CD14-positive monocyte (primary cell): Measurements from ENCODE around the gene CABP2. TPM values are rescaled to one million over a fixed set of nuclear protein-coding genes. Genes with fewer than 3 reads are reported as not detected.

Experiments
- DNase-seq, 3 donors: peaks; one replicate each; pipeline ENCODE4 v3.0.0-alpha.2; 2011 to 2022
- H2AFZ ChIP-seq: 2 replicates; pipeline ENCODE4 v1.6.0; 2012; ENCODE audit warnings: mild to moderate bottlenecking, low read depth, low read length, inconsistent platforms; ENCODE audit not compliant: insufficient read depth, poor library complexity, severe bottlenecking
- H3K27ac ChIP-seq, 2 donors: 1 replicate in 1 of 2; 2 replicates in 1 of 2; pipeline ENCODE4 v1.5.1; 2012 to 2013; ENCODE audit warnings: low read length in 2 of 2, control low read depth in 1 of 2, inconsistent platforms in 1 of 2, low read depth in 1 of 2, mild to moderate bottlenecking in 1 of 2
- H3K27me3 ChIP-seq, 2 donors: one replicate each; pipeline versions ENCODE4 v1.6.0 to v1.6.1; 2011 to 2013; ENCODE audit warnings: low read length in 2 of 2; ENCODE audit not compliant: control insufficient read depth in 2 of 2, insufficient read depth in 2 of 2
- H3K36me3 ChIP-seq, 2 donors: replicated peaks in 1 of 2; 1 replicate in 1 of 2; 2 replicates in 1 of 2; pipeline versions ENCODE4 v1.5.1 to v1.6.1; 2012 to 2013; ENCODE audit warnings: low read length in 2 of 2, control low read depth in 1 of 2, inconsistent platforms in 1 of 2, mild to moderate bottlenecking in 1 of 2; ENCODE audit not compliant: insufficient read depth in 2 of 2, control insufficient read depth in 1 of 2
- H3K4me1 ChIP-seq, 2 donors: 1 replicate in 1 of 2; 2 replicates in 1 of 2; pipeline versions ENCODE4 v1.5.1 to v1.6.1; 2012 to 2013; ENCODE audit warnings: low read length in 2 of 2, control low read depth in 1 of 2, inconsistent platforms in 1 of 2, mild to moderate bottlenecking in 1 of 2, moderate library complexity in 1 of 2; ENCODE audit not compliant: insufficient read depth in 2 of 2, control insufficient read depth in 1 of 2
- H3K4me2 ChIP-seq: replicated peaks from 2 replicates; pipeline ENCODE3; 2012; ENCODE audit warnings: low read length, moderate library complexity, mild to moderate bottlenecking; ENCODE audit not compliant: poor library complexity, severe bottlenecking; ENCODE audit errors: extremely low read depth
- H3K4me3 ChIP-seq, 3 experiments: fragments of 200-600 bp in 1 of 3; sonication (generic) in 1 of 3; replicated peaks in 1 of 3; 1 replicate in 2 of 3; 2 replicates in 1 of 3; pipeline ENCODE4 v1.5.1; 2011 to 2013; ENCODE audit warnings: low read length in 3 of 3, mild to moderate bottlenecking in 3 of 3, control low read depth in 2 of 3, low read depth in 2 of 3, inconsistent platforms in 1 of 3, moderate library complexity in 1 of 3
- H3K79me2 ChIP-seq: 2 replicates; pipeline ENCODE4 v1.6.0; 2012; ENCODE audit warnings: mild to moderate bottlenecking, control low read depth, inconsistent platforms, low read length, moderate library complexity; ENCODE audit not compliant: insufficient read depth
- H3K9ac ChIP-seq: 2 replicates; pipeline ENCODE4 v1.6.0; 2017; ENCODE audit warnings: low read length, mild to moderate bottlenecking; ENCODE audit not compliant: insufficient read depth, poor library complexity, severe bottlenecking
- H3K9me3 ChIP-seq, 2 donors: replicated peaks in 1 of 2; 1 replicate in 1 of 2; 2 replicates in 1 of 2; pipeline versions ENCODE4 v1.5.1 to v1.6.1; 2012 to 2013; ENCODE audit warnings: low read length in 2 of 2, control low read depth in 1 of 2; ENCODE audit not compliant: control insufficient read depth in 1 of 2, insufficient read depth in 1 of 2
- H4K20me1 ChIP-seq: 2 replicates; pipeline ENCODE4 v1.6.0; 2012; ENCODE audit warnings: mild to moderate bottlenecking, low read length, control low read depth, moderate library complexity; ENCODE audit not compliant: insufficient read depth
- H3K27ac Mint-ChIP-seq, 7 donors: one replicate each; pipeline ENCODE4 v1.8.0; 2020; ENCODE audit warnings: mild to moderate bottlenecking in 7 of 7, mixed read lengths in 7 of 7, moderate library complexity in 6 of 7, inconsistent platforms in 2 of 7
- H3K27me3 Mint-ChIP-seq, 3 donors: one replicate each; pipeline ENCODE4 v1.8.0; 2021 to 2022; ENCODE audit warnings: low read depth in 3 of 3, mild to moderate bottlenecking in 3 of 3, mixed read lengths in 3 of 3, moderate library complexity in 3 of 3, inconsistent platforms in 1 of 3
- H3K36me3 Mint-ChIP-seq, 2 donors: one replicate each; pipeline ENCODE4 v1.8.0; 2020; ENCODE audit warnings: mixed read lengths in 2 of 2, inconsistent platforms in 1 of 2, mild to moderate bottlenecking in 1 of 2
- H3K4me1 Mint-ChIP-seq: one replicate; pipeline ENCODE4 v1.8.0; 2020; ENCODE audit warnings: mild to moderate bottlenecking, mixed read lengths
- H3K4me3 Mint-ChIP-seq, 2 donors: one replicate each; pipeline ENCODE4 v1.8.0; 2020; ENCODE audit warnings: mild to moderate bottlenecking in 2 of 2, mixed read lengths in 2 of 2, moderate library complexity in 1 of 2
- H3K9me3 Mint-ChIP-seq, 7 donors: one replicate each; pipeline ENCODE4 v1.8.0; 2020 to 2022; ENCODE audit warnings: mixed read lengths in 7 of 7, mild to moderate bottlenecking in 6 of 7, moderate library complexity in 6 of 7, inconsistent platforms in 2 of 7
- WGBS: methylation state at CpG from one replicate; pipeline ENCODE4 v1.1.5; 2013; ENCODE audit warnings: missing lambda C conversion rate; ENCODE audit not compliant: insufficient coverage; 5-methylcytosine and 5-hydroxymethylcytosine counted together
- intact Hi-C, 2 donors: fragments of 100-400 bp; cut with micrococcal nuclease; formaldehyde crosslinking; loops; one replicate each; pipeline versions ENCODE4 v1.15.0 to v1.15.1; 2023
- polyA plus RNA-seq, 3 donors: library from polyadenylated mRNA; depleted of rRNA in 1 of 3; unstranded in 2 of 3; stranded (reverse) in 1 of 3; fragments of 300-500 nt in 2 of 3; fragments of >200 nt in 1 of 3; fragmentation: Illumina TruSeq in 2 of 3; gene quantifications; 1 replicate in 2 of 3; 2 replicates in 1 of 3; pipeline ENCODE4 v1.2.3, GENCODE V29; 2012 to 2021
- TF ChIP-seq, protein P1 (sequence below): fragments of 200-600 bp; IDR thresholded peaks from one replicate; pipeline ENCODE4 v1.8.0; 2022; ENCODE audit warnings: antibody characterized with exemption, mild to moderate bottlenecking

The CABP2 gene
- polyA plus RNA-seq, 3 donors: not detected

- no peak overlapping the region for H3K27ac Mint-ChIP-seq
- TF ChIP-seq, protein P1, sequence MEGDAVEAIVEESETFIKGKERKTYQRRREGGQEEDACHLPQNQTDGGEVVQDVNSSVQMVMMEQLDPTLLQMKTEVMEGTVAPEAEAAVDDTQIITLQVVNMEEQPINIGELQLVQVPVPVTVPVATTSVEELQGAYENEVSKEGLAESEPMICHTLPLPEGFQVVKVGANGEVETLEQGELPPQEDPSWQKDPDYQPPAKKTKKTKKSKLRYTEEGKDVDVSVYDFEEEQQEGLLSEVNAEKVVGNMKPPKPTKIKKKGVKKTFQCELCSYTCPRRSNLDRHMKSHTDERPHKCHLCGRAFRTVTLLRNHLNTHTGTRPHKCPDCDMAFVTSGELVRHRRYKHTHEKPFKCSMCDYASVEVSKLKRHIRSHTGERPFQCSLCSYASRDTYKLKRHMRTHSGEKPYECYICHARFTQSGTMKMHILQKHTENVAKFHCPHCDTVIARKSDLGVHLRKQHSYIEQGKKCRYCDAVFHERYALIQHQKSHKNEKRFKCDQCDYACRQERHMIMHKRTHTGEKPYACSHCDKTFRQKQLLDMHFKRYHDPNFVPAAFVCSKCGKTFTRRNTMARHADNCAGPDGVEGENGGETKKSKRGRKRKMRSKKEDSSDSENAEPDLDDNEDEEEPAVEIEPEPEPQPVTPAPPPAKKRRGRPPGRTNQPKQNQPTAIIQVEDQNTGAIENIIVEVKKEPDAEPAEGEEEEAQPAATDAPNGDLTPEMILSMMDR: no peak
These were observed 22.0 kb upstream of the CABP2 start for GRCh38 chr11:67545280-67545679.

DNA sequence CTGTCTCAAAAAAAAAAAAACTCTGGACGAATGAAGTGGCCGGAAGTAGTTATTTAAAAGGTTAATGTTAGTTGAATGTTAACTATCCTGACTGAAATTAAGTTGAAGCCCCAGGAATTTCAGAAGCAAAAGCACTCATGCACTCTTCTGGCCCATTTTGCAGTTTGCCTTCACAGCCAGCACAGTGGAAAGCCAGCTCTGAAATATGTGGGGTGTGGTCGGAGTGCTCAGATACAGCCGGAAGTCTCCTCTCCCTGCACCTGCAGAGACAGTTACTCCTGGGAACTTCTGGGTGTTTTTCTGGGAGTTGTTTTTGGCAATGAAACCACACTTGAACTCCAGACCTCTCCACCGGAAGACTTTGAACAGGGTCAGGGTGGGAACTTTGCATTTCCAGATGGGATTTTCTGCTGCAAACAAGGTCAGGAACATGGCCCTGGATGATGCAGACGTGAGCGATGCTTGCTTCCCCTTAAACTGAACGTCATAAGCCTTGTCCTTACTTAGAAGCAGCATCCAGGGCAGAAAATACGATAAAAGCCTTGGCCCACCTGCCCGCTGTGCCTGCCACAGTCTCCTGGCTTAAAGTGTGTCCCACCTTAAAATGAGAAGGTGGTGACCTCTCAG, 21.5 kb upstream of the CABP2 start:
- H3K27ac Mint-ChIP-seq: no peak overlapping the region
- WGBS: 96% methylated on average over 8 of the region's 10 CpGs

More at GRCh38 chr11:67545280-67545679, 22.0 kb upstream of the CABP2 start:
- Histone ChIP-seq H3K27me3 (no peaks in the 10 kb centered on the region), H3K4me1 (no peaks in the 10 kb centered on the region), H3K9me3 (no peaks in the 10 kb centered on the region), H3K79me2 (no peaks in the 10 kb centered on the region), H4K20me1 (no peaks in the 10 kb centered on the region), H3K4me3 (no peak overlapping the region), H3K27ac (no peak overlapping the region), H3K36me3 (no peaks in the 10 kb centered on the region), H3K9ac (peak overlapping the region; percentile 15), H3K4me2 (no peak overlapping the region), H2AFZ (no peak overlapping the region)
- DNase-seq: no peak
- Mint-ChIP-seq H3K9me3 (peaks cover 0 to 6% (median 2%) of the 10 kb centered on the region in 7 donors), H3K4me1 (no peaks in the 10 kb centered on the region), H3K4me3 (no peak overlapping the region), H3K27me3 (peaks cover 5 to 10% (median 10%) of the 10 kb centered on the region in 3 donors), H3K36me3 (no peaks in the 10 kb centered on the region)
- intact Hi-C loops: loop anchor here in 1 of 2 donors (10.0 kb wide), 1 partner anchor 140 kb away; no protein-coding TSS in a partner anchor
- 92% methylated on average over 5 of the region's 8 CpGs for WGBS

More for the DNA sequence above, 21.5 kb upstream of the CABP2 start:
- Histone ChIP-seq H3K4me2 (no peak overlapping the region), H3K36me3 (no peaks in the 10 kb centered on the region), H2AFZ (no peak overlapping the region), H3K9ac (peak overlapping the region; percentile 15), H3K79me2 (no peaks in the 10 kb centered on the region), H3K27me3 (no peaks in the 10 kb centered on the region), H3K27ac (no peak overlapping the region), H3K4me1 (no peaks in the 10 kb centered on the region), H4K20me1 (no peaks in the 10 kb centered on the region), H3K4me3 (no peak overlapping the region), H3K9me3 (no peaks in the 10 kb centered on the region)
- DNase-seq: no peak
- TF ChIP-seq, protein P1: no peak
- Mint-ChIP-seq H3K36me3 (no peaks in the 10 kb centered on the region), H3K4me3 (no peak overlapping the region), H3K27me3 (peaks cover 6 to 10% (median 7%) of the 10 kb centered on the region in 3 donors), H3K9me3 (peaks cover 0 to 2% (median 0%) of the 10 kb centered on the region in 7 donors), H3K4me1 (no peaks in the 10 kb centered on the region)
- intact Hi-C loops: loop anchor here in 1 of 2 donors (10.0 kb wide), 1 partner anchor 140 kb away; no protein-coding TSS in a partner anchor
